Activated CD4-positive, alpha-beta memory T cell treated with anti-CD3 and anti-CD28 coated beads for 36 hours (primary cell): Measurements from ENCODE around the gene JMJD6. TPM values are rescaled to one million over a fixed set of nuclear protein-coding genes. Genes with fewer than 3 reads are reported as not detected.
A peak's percentile ranks its signal among the peaks of the same experiment; 100 is the strongest.
"Not testable (repeated sequence)": the region's sequence is repeated elsewhere in the genome, so short reads cannot be mapped to it uniquely, and the experiment has no call there.

Source experiments
- CTCF ChIA-PET: fragments of 350-600 bp; sonication (Branson Sonifier 250); formaldehyde crosslinking; loops from one replicate; lab custom pipeline; 2021; ENCODE audit warnings: antibody characterized with exemption, inconsistent platforms; lab: Charles Lee
- POLR2A ChIA-PET: fragments of 350-600 bp; sonication (Branson Sonifier 250); formaldehyde crosslinking; loops from one replicate; lab custom pipeline; 2021; ENCODE audit warnings: antibody characterized with exemption; lab: Charles Lee
- DNase-seq: peaks from one replicate; pipeline ENCODE4 v3.0.0-alpha.2; 2020
- H3K27ac Mint-ChIP-seq: one replicate; pipeline ENCODE4 v1.8.0; 2021; ENCODE audit warnings: mixed read lengths
- H3K27me3 Mint-ChIP-seq: one replicate; pipeline ENCODE4 v1.8.0; 2021; ENCODE audit warnings: mixed read lengths
- H3K36me3 Mint-ChIP-seq: one replicate; pipeline ENCODE4 v1.8.0; 2021; ENCODE audit warnings: mixed read lengths
- H3K4me1 Mint-ChIP-seq: one replicate; pipeline ENCODE4 v1.8.0; 2021; ENCODE audit warnings: low read depth, mixed read lengths
- H3K4me3 Mint-ChIP-seq: one replicate; pipeline ENCODE4 v1.8.0; 2021; ENCODE audit warnings: mild to moderate bottlenecking, mixed read lengths
- H3K9me3 Mint-ChIP-seq: one replicate; pipeline ENCODE4 v1.8.0; 2021; ENCODE audit warnings: mixed read lengths
- intact Hi-C: fragments of 100-400 bp; cut with micrococcal nuclease; formaldehyde crosslinking; loops from one replicate; pipeline ENCODE4 v1.15.1; 2023
- total RNA-seq, 2 experiments: library from RNA; stranded (reverse); gene quantifications; one replicate each; pipeline ENCODE4 v1.2.3, GENCODE V29; 2021

The JMJD6 gene
- total RNA-seq, 2 experiments from 2014 or later = 53.4 to 56.6 TPM

- Mint-ChIP-seq H3K4me3 (peak overlapping the region; percentile 95), H3K4me1 (peaks cover 47% of the 10 kb centered on the region), H3K9me3 (no peaks in the 10 kb centered on the region), H3K27me3 (no peaks in the 10 kb centered on the region), H3K27ac (peak overlapping the region; percentile 100), H3K36me3 (peaks cover 54% of the 10 kb centered on the region)
- DNase-seq = peak; percentile 82
- intact Hi-C loops = loop anchor here (1.0 to 5.0 kb wide), 6 partner anchors 10 to 721 kb away; partner anchors contain the start of genes JMJD6, METTL23 and UBALD2
- CTCF ChIA-PET = interaction anchor here (2.2 kb wide), 1 partner anchor 9 kb away, joined by 10 read pairs; no protein-coding TSS in a partner anchor
- POLR2A ChIA-PET = interaction anchor here (1.6 to 6.5 kb wide), 5 partner anchors 10 to 179 kb away, joined by 3 to 79 read pairs (median 7); partner anchors contain the start of genes JMJD6 and METTL23
These were observed 10.1 kb upstream of the JMJD6 start for GRCh38 chr17:76736349-76737081.

DNA sequence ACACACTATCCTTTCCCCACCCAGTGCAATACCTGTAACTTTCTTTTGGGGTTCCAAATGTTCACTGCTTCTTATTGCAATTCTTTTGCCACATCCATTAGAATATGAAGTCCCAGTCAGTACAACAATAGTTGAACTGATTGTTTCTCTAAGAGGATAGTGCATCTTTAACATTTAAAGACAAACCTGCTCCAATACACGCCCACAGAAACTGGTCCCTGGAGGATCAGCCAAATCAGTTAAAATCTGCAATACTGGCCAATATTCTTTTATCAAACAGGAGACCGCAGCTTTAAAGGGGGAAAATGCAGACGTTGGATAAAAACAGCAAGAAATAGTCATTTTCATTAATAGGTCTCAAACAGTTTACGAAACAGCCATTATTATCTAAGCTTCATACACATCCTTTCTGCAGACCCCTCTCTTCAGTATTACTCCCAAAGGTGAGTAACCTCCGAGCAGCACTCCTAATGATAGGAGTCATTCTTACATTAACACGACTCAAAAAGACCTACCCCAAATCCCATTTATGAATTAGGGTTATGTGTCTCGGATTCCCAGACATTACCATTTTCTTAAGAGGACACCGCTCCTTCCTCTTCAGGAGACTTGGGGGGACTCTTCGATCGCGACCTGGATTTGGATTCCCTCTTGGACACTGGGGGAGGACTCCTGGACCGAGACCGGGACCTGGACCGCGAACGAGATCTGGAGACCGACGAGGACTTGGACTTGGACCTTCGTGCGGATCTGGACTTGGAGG is 9.4 kb upstream of the JMJD6 start:
- Mint-ChIP-seq H3K4me3 (peak overlapping the region; percentile 85), H3K27ac (peak overlapping the region; percentile 92), H3K4me1 (peaks cover 48% of the 10 kb centered on the region), H3K27me3 (no peaks in the 10 kb centered on the region), H3K36me3 (peaks cover 55% of the 10 kb centered on the region), H3K9me3 (no peaks in the 10 kb centered on the region)
- POLR2A ChIA-PET = interaction anchor here (0.5 to 6.5 kb wide), 7 partner anchors 9 to 192 kb away, joined by 3 to 79 read pairs (median 3); partner anchors contain the start of genes JMJD6 and METTL23
- CTCF ChIA-PET = interaction anchor here (0.8 to 2.2 kb wide), 3 partner anchors 8 to 22 kb away, joined by 3 to 10 read pairs (median 8); no protein-coding TSS in a partner anchor
- intact Hi-C loops = loop anchor here (5.0 kb wide), 2 partner anchors 468 to 722 kb away; partner anchors contain the start of gene UBALD2
- DNase-seq = no peak

DNA sequence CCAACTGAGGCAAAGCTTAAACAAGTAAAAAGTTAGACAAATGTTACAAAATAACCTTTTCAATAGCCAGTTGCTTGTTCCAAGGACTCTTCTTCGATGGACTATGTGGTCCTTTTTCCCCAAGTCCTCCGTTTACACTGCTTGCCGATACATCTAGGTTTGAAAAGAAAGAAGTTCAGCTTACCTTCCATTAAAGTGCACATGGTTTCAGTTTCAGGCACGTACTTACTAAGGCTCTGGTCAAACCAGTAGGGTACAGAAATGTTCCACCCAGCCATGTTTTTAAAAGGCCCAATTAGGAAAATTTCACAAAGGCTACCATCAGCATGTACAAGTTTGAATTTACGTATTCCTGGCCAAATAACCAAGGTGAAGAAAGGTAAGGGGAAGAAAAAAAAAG is 8.6 kb upstream of the JMJD6 start:
- H3K36me3 Mint-ChIP-seq = peaks cover 54% of the 10 kb centered on the region
- no peak for DNase-seq
- H3K27ac Mint-ChIP-seq = peak overlapping the region; percentile 92
- CTCF ChIA-PET = interaction anchor here (0.8 to 1.3 kb wide), 2 partner anchors 8 to 21 kb away, joined by 3 to 8 read pairs; no protein-coding TSS in a partner anchor
- intact Hi-C loops = loop anchor here (5.0 kb wide), 2 partner anchors 468 to 722 kb away; partner anchors contain the start of gene UBALD2
- H3K9me3 Mint-ChIP-seq = no peaks in the 10 kb centered on the region
- peak overlapping the region; percentile 85 for H3K4me3 Mint-ChIP-seq
- H3K27me3 Mint-ChIP-seq = no peaks in the 10 kb centered on the region
- peaks cover 49% of the 10 kb centered on the region for H3K4me1 Mint-ChIP-seq
- POLR2A ChIA-PET = interaction anchor here (0.5 to 6.5 kb wide), 5 partner anchors 9 to 192 kb away, joined by 3 to 79 read pairs (median 3); partner anchors contain the start of genes JMJD6 and METTL23

- peak; percentile 45 for DNase-seq
- ChIA-PET CTCF (interaction anchor here (0.7 to 1.3 kb wide), 3 partner anchors 20 to 176 kb away, joined by 3 read pairs; no protein-coding TSS in a partner anchor), POLR2A (interaction anchor here (1.4 to 6.5 kb wide), 4 partner anchors 8 to 176 kb away, joined by 3 to 79 read pairs (median 4); partner anchors contain the start of genes JMJD6 and METTL23)
- Mint-ChIP-seq H3K4me3 (peak overlapping the region; percentile 85), H3K9me3 (no peaks in the 10 kb centered on the region), H3K36me3 (peaks cover 59% of the 10 kb centered on the region), H3K4me1 (peaks cover 52% of the 10 kb centered on the region), H3K27me3 (no peaks in the 10 kb centered on the region), H3K27ac (peak overlapping the region; percentile 92)
- intact Hi-C loops = no loop called here
These were observed 7.9 kb upstream of the JMJD6 start for GRCh38 chr17:76734080-76734840.

GRCh38 chr17:76733618-76733957 is 7.2 kb upstream of the JMJD6 start:
- no peaks in the 10 kb centered on the region for H3K27me3 Mint-ChIP-seq
- POLR2A ChIA-PET = interaction anchor here (1.6 kb wide), 1 partner anchor 176 kb away, joined by 4 read pairs; no protein-coding TSS in a partner anchor
- peaks cover 48% of the 10 kb centered on the region for H3K4me1 Mint-ChIP-seq
- H3K36me3 Mint-ChIP-seq = peaks cover 59% of the 10 kb centered on the region
- H3K27ac Mint-ChIP-seq = peak overlapping the region; percentile 92
- intact Hi-C loops = no loop called here
- CTCF ChIA-PET = interaction anchor here (1.2 kb wide), 1 partner anchor 20 kb away, joined by 3 read pairs; no protein-coding TSS in a partner anchor
- no peaks in the 10 kb centered on the region for H3K9me3 Mint-ChIP-seq
- peak overlapping the region; percentile 85 for H3K4me3 Mint-ChIP-seq
- DNase-seq = no peak

- Mint-ChIP-seq H3K27me3 (no peaks in the 10 kb centered on the region), H3K9me3 (no peaks in the 10 kb centered on the region), H3K4me1 (peaks cover 42% of the 10 kb centered on the region), H3K4me3 (peak overlapping the region; percentile 85), H3K36me3 (peaks cover 59% of the 10 kb centered on the region), H3K27ac (peak overlapping the region; percentile 92)
- intact Hi-C loops = no loop called here
- ChIA-PET CTCF (interaction anchor here (1.2 kb wide), 1 partner anchor 19 kb away, joined by 3 read pairs; no protein-coding TSS in a partner anchor), POLR2A (interaction anchor here (0.5 to 1.6 kb wide), 5 partner anchors 10 to 304 kb away, joined by 3 to 4 read pairs (median 3); no protein-coding TSS in a partner anchor)
- no peak for DNase-seq
These were observed 6.6 kb upstream of the JMJD6 start for GRCh38 chr17:76732734-76733617.

- DNase-seq, intact Hi-C loops, H3K27me3 Mint-ChIP-seq, CTCF ChIA-PET, H3K9me3 Mint-ChIP-seq, H3K4me3 Mint-ChIP-seq: not testable (repeated sequence)
- Mint-ChIP-seq H3K27ac (peak overlapping the region; percentile 71), H3K36me3 (peaks cover 60% of the 10 kb centered on the region), H3K4me1 (peaks cover 45% of the 10 kb centered on the region)
- POLR2A ChIA-PET = interaction anchor here (0.5 to 1.6 kb wide), 5 partner anchors 11 to 305 kb away, joined by 3 to 4 read pairs (median 3); no protein-coding TSS in a partner anchor
These were observed 5.7 kb upstream of the JMJD6 start for GRCh38 chr17:76731800-76732733.

- peak; percentile 44 for DNase-seq
- Mint-ChIP-seq H3K9me3 (no peaks in the 10 kb centered on the region), H3K36me3 (peaks cover 48% of the 10 kb centered on the region), H3K4me3 (peak overlapping the region; percentile 96), H3K27me3 (no peaks in the 10 kb centered on the region), H3K4me1 (peaks cover 50% of the 10 kb centered on the region), H3K27ac (peak overlapping the region; percentile 95)
- CTCF ChIA-PET = interaction anchor here (0.8 to 1.6 kb wide), 14 partner anchors 8 to 168 kb away, joined by 3 to 10 read pairs (median 4); partner anchors contain the start of genes MFSD11 and SRSF2
- intact Hi-C loops = loop anchor here (5.0 kb wide), 3 partner anchors 56 to 171 kb away; no protein-coding TSS in a partner anchor
- POLR2A ChIA-PET = interaction anchor here (1.1 to 4.3 kb wide), 4 partner anchors 9 to 170 kb away, joined by 3 to 79 read pairs (median 5); partner anchors contain the start of genes MFSD11 and SRSF2
These were observed 1.5 kb upstream of the JMJD6 start for GRCh38 chr17:76727745-76728456.
